ENCODE data around the gene SATB1. TPM values are rescaled to one million over a fixed set of nuclear protein-coding genes. Genes with fewer than 3 reads are reported as not detected.
"Not testable (repeated sequence)": the region's sequence is repeated elsewhere in the genome, so short reads cannot be mapped to it uniquely, and the experiment has no call there.

SATB1 gene
- total RNA-seq, 2 donors from 2014 or later = 414 to 494 TPM

DNA sequence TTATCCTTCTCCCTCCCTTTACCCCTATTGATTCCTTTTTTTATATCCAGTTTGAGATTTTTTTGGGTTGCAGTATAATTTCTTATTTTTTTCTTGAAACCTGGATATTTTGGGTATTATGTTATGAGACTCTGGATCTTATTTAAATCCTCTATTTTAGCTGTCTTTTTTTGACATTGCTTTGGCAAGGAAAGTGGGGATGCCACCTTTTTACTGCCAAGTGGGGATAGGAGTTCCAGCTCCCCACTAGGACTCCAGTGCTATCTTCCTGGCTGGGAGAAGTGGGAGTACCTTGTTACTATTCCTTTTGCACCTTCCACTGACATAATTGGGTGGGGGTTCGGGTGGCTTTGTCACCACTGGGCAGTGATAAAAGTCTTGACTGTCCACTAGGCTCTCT lies 87.9 kb downstream of the SATB1 start:
- no peak overlapping the region for H3K27ac Mint-ChIP-seq
- no peaks in the 10 kb centered on the region for H3K27me3 Mint-ChIP-seq
- no peak for ATAC-seq (replicated peaks)
- no peak overlapping the region for H3K4me3 Mint-ChIP-seq
- H3K9me3 Mint-ChIP-seq = no peaks in the 10 kb centered on the region
- no peaks in the 10 kb centered on the region for H3K36me3 Mint-ChIP-seq (ENCODE audit: low read depth)
- H3K4me1 Mint-ChIP-seq = no peaks in the 10 kb centered on the region

- peaks cover 4% of the 10 kb centered on the region for H3K27me3 Mint-ChIP-seq
- H3K36me3 Mint-ChIP-seq (ENCODE audit: low read depth) = no peaks in the 10 kb centered on the region
- H3K9me3 Mint-ChIP-seq = no peaks in the 10 kb centered on the region
- no peak overlapping the region for H3K27ac Mint-ChIP-seq
- peak; percentile 60 for ATAC-seq (replicated peaks)
- H3K4me3 Mint-ChIP-seq = no peak overlapping the region
- no peaks in the 10 kb centered on the region for H3K4me1 Mint-ChIP-seq
Measured at GRCh38 chr3:18334837-18335601, 90.1 kb downstream of the SATB1 start.

DNA sequence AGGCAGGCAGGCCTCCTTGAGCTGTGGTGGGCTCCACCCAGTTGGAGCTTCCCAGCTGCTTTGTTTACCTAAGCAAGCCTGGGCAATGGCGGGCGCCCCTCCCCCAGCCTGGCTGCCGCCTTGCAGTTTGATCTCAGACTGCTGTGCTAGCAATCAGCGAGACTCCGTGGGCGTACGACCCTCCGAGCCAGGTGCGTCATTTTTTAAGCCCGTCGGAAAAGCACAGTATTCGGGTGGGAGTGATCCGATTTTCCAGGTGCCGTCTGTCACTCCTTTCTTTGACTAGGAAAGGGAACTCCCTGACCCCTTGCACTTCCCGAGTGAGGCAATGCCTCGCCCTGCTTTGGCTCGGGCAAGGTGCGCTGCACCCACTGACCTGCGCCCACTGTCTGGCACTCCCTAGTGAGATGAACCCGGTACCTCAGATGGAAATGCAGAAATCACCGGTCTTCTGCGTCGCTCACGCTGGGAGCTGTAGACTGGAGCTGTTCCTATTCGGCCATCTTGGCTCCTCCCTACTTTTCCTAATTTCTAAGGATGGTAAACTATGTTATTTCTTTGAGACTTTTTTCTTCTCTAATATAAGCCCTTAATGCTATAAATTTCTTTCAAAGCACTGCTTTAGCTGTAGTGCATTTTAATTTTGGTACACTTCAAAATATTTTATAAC lies 94.2 kb downstream of the SATB1 start:
- H3K36me3 Mint-ChIP-seq (ENCODE audit: low read depth); H3K4me3 Mint-ChIP-seq; H3K9me3 Mint-ChIP-seq; ATAC-seq (replicated peaks); H3K27ac Mint-ChIP-seq; H3K4me1 Mint-ChIP-seq; H3K27me3 Mint-ChIP-seq: not testable (repeated sequence)

DNA sequence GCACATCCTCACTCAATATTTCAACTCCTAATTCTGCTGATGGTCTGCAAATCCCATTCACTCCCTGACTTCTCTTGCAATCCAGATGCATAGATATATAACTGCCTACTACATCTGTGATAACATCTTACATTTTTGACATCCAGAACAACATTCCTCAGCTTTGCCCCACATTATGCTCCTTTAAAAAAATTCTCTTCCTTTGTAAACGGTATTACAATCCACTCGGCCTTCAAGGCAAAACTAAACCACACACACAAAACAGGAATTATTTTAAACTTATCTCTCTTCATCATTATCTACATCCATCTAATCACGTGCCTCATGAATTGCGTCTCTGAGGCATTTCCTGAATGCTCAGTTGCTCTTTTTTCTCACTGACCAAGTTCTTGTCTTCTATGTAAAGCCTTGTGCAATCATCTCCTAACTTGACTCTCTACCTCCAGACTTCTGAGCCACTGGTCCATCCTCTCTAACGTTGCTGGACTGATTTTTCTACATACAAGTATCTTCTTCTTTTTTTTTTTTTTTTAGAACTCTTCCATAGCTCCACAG lies 117.0 kb downstream of the SATB1 start:
- no peaks in the 10 kb centered on the region for H3K36me3 Mint-ChIP-seq (ENCODE audit: low read depth)

GRCh38 chr3:18307529-18307928 lies 117.6 kb downstream of the SATB1 start:
- no peak for ATAC-seq (replicated peaks)
- Mint-ChIP-seq H3K4me3 (no peak overlapping the region), H3K27ac (no peak overlapping the region), H3K9me3 (no peaks in the 10 kb centered on the region), H3K4me1 (no peaks in the 10 kb centered on the region), H3K36me3 (ENCODE audit: low read depth) (no peaks in the 10 kb centered on the region), H3K27me3 (no peaks in the 10 kb centered on the region)

More for the DNA sequence above, 117.0 kb downstream of the SATB1 start:
- ATAC-seq (replicated peaks) = no peak
- no peak overlapping the region for H3K4me3 Mint-ChIP-seq
- H3K27ac Mint-ChIP-seq = no peak overlapping the region
- H3K27me3 Mint-ChIP-seq = no peaks in the 10 kb centered on the region
- no peaks in the 10 kb centered on the region for H3K4me1 Mint-ChIP-seq
- no peaks in the 10 kb centered on the region for H3K9me3 Mint-ChIP-seq

- Mint-ChIP-seq H3K4me3 (no peak overlapping the region), H3K27ac (no peak overlapping the region), H3K4me1 (no peaks in the 10 kb centered on the region), H3K27me3 (peaks cover 1% of the 10 kb centered on the region), H3K36me3 (ENCODE audit: low read depth) (no peaks in the 10 kb centered on the region), H3K9me3 (peaks cover 2% of the 10 kb centered on the region)
- ATAC-seq (replicated peaks) = no peak
Measured at GRCh38 chr3:18302517-18302916, 122.6 kb downstream of the SATB1 start.

DNA sequence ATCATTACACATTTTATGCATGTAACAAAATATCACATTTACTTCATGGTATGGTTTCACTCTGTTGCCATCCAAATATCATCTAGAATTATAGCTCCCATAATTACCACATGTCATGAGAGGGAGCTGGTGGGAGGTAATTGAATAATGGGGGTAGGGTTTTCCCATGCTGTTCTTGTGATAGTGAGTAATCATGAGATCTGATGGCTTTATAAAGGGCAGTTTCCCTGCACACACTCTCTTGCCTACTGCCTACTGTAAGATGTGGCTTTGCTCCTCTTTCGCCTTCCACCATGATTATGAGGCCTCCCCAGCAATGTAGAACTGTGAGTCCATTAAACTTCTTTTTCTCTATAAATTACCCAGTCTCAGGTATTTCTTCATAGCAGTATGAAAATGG lies 123.4 kb downstream of the SATB1 start:
- H3K9me3 Mint-ChIP-seq = peaks cover 9% of the 10 kb centered on the region
- no peak overlapping the region for H3K4me3 Mint-ChIP-seq
- H3K4me1 Mint-ChIP-seq = no peaks in the 10 kb centered on the region
- no peak for ATAC-seq (replicated peaks)
- H3K27me3 Mint-ChIP-seq = peaks cover 8% of the 10 kb centered on the region
- H3K27ac Mint-ChIP-seq = no peak overlapping the region
- no peaks in the 10 kb centered on the region for H3K36me3 Mint-ChIP-seq (ENCODE audit: low read depth)

DNA sequence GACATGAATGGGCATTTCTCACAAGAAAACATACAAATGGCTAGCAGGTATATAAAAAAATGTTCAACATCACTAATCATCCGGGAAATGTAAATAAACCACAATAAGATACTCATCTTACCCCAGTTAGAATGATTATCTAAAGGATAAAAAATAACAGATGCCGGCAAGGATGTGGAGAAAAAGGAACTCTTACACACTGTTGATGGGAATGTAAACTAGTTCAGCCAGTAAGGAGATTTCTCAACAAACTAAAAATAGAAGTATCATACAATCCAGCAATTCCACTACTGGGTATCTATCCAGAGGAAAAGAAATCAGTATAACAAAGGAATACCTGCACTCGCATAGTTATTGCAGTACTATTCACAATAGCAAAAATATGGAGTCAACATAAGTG lies 124.2 kb downstream of the SATB1 start:
- H3K27ac Mint-ChIP-seq = no peak overlapping the region
- H3K36me3 Mint-ChIP-seq (ENCODE audit: low read depth) = no peaks in the 10 kb centered on the region
- no peak overlapping the region for H3K4me3 Mint-ChIP-seq
- H3K9me3 Mint-ChIP-seq = peaks cover 12% of the 10 kb centered on the region
- peaks cover 8% of the 10 kb centered on the region for H3K27me3 Mint-ChIP-seq
- no peaks in the 10 kb centered on the region for H3K4me1 Mint-ChIP-seq
- no peak for ATAC-seq (replicated peaks)

- H3K4me3 Mint-ChIP-seq = no peak overlapping the region
Measured at GRCh38 chr3:18297126-18297525, 128.0 kb downstream of the SATB1 start.

More at GRCh38 chr3:18297126-18297525, 128.0 kb downstream of the SATB1 start:
- H3K9me3 Mint-ChIP-seq = peaks cover 16% of the 10 kb centered on the region
- no peak overlapping the region for H3K27ac Mint-ChIP-seq
- peaks cover 15% of the 10 kb centered on the region for H3K27me3 Mint-ChIP-seq
- H3K36me3 Mint-ChIP-seq (ENCODE audit: low read depth) = no peaks in the 10 kb centered on the region
- no peak for ATAC-seq (replicated peaks)
- no peaks in the 10 kb centered on the region for H3K4me1 Mint-ChIP-seq
